GM23338 (cell line): ENCODE results near the gene MRTFA.

Experiments used
- POLR2AphosphoS5 ChIP-seq: IDR thresholded peaks from 2 replicates; pipeline ENCODE4 v1.6.1; 2016; ENCODE audit warnings: antibody characterized with exemption, low read depth
- TF ChIP-seq, protein P1 (sequence below), 2 experiments: fragments of 200-600 bp in 1 of 2; sonication (generic) in 1 of 2; conservative IDR thresholded peaks; 2 replicates each; pipeline versions ENCODE4 v1.5.1 to v1.6.1; 2016 to 2017; ENCODE audit warnings: antibody characterized with exemption in 2 of 2, low read depth in 2 of 2, mild to moderate bottlenecking in 2 of 2, moderate library complexity in 1 of 2

DNA sequence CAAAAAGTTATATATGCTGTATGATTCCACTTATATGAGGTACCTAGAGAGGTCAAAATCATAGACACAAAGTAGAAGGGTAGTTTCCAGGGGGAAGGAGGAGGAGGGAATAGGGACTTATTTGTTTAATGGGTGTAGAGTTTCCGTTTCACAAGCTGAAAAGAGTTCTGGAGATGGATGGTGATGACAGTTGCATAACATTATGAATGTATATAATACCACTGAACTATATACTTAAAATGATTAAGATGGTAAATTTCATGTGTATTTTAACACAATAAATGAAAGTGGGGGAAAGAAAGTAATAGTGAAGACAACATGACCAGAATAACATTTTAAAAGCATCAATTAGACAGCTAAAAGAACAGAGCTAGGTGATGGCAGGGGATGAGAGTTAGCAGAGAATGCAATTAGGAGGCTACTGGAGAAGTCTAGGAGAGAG, 51.2 kb downstream of the MRTFA start:
- TF ChIP-seq, protein P1, sequence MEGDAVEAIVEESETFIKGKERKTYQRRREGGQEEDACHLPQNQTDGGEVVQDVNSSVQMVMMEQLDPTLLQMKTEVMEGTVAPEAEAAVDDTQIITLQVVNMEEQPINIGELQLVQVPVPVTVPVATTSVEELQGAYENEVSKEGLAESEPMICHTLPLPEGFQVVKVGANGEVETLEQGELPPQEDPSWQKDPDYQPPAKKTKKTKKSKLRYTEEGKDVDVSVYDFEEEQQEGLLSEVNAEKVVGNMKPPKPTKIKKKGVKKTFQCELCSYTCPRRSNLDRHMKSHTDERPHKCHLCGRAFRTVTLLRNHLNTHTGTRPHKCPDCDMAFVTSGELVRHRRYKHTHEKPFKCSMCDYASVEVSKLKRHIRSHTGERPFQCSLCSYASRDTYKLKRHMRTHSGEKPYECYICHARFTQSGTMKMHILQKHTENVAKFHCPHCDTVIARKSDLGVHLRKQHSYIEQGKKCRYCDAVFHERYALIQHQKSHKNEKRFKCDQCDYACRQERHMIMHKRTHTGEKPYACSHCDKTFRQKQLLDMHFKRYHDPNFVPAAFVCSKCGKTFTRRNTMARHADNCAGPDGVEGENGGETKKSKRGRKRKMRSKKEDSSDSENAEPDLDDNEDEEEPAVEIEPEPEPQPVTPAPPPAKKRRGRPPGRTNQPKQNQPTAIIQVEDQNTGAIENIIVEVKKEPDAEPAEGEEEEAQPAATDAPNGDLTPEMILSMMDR (conservative IDR thresholded peaks at IDR 0.05; ENCODE audit: low read depth in 2 of 2), result no peak
- no peak for TF ChIP-seq POLR2AphosphoS5
